Measurements from ENCODE around the gene ERBB2. TPM values are rescaled to one million over a fixed set of nuclear protein-coding genes. Genes with fewer than 3 reads are reported as not detected.
"Not testable (repeated sequence)": the region's sequence is repeated elsewhere in the genome, so short reads cannot be mapped to it uniquely, and the experiment has no call there.

Gene ERBB2
- total RNA-seq, 1 experiment from 2014 or later: 207 TPM

GRCh38 chr17:39714234-39714633 lies 14.4 kb downstream of the ERBB2 start:
- Histone ChIP-seq H3K27me3 (ENCODE audit: control insufficient read depth, insufficient read depth, low read length) (no peaks in the 10 kb centered on the region), H3K4me3 (ENCODE audit: insufficient read depth, low read depth, low read length) (no peak overlapping the region), H3K36me3 (replicated peaks; ENCODE audit: control insufficient read depth, insufficient read depth, low read length) (peaks cover 28% of the 10 kb centered on the region)
- DNase-seq: no peak

DNA sequence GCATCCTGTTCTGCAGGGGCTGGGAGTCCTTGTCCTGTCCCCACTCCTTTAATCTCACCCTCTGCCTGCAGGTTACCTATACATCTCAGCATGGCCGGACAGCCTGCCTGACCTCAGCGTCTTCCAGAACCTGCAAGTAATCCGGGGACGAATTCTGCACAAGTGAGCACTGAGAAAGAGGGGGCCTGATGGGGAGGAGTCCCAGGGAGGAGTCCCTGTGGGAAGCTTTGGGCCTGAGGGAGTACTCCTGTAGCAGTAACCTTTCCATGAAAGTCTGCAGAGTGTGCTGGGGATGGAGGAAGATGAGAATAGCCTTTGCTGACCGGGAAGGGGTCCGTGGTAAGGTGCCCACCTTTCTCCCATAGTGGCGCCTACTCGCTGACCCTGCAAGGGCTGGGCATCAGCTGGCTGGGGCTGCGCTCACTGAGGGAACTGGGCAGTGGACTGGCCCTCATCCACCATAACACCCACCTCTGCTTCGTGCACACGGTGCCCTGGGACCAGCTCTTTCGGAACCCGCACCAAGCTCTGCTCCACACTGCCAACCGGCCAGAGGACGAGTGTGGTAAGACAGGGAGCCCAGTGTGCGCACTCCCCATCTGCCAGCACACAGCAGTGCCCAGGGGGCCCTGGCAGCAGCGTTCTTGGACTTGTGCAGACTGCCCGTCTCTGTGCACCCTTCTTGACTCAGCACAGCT lies 15.7 kb downstream of the ERBB2 start:
- H3K36me3 ChIP-seq (replicated peaks; ENCODE audit: control insufficient read depth, insufficient read depth, low read length): peaks cover 29% of the 10 kb centered on the region
- DNase-seq: no peak
- no peaks in the 10 kb centered on the region for H3K27me3 ChIP-seq (ENCODE audit: control insufficient read depth, insufficient read depth, low read length)
- H3K4me3 ChIP-seq (ENCODE audit: insufficient read depth, low read depth, low read length): no peak overlapping the region

DNA sequence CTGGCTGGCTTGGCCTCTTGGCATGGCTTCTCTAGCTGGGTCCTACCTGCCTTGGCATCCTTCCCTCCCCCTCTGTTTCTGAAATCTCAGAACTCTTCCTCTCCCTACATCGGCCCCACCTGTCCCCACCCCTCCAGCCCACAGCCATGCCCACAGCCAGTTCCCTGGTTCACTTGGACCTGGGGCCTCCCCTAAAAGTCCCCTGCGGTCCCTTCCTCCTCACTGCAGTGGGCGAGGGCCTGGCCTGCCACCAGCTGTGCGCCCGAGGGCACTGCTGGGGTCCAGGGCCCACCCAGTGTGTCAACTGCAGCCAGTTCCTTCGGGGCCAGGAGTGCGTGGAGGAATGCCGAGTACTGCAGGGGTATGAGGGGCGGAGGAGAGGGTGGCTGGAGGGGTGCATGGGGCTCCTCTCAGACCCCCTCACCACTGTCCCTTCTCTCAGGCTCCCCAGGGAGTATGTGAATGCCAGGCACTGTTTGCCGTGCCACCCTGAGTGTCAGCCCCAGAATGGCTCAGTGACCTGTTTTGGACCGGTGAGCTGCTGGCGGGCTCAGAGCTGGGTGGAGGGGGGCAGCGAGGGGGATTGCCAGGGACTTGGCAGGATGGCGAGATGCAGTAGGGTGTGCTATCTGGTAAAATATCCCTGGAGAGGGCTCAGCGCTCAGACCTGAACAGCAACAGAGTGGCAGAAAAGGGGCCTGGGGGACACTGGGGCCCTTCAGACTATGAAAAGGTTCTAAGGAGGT lies 16.4 kb downstream of the ERBB2 start:
- H3K36me3 ChIP-seq (replicated peaks; ENCODE audit: control insufficient read depth, insufficient read depth, low read length): peaks cover 29% of the 10 kb centered on the region
- DNase-seq: no peak
- H3K4me3 ChIP-seq (ENCODE audit: insufficient read depth, low read depth, low read length): no peak overlapping the region

GRCh38 chr17:39716879-39717536 lies 17.1 kb downstream of the ERBB2 start:
- DNase-seq: no peak
- peaks cover 23% of the 10 kb centered on the region for H3K36me3 ChIP-seq (replicated peaks; ENCODE audit: control insufficient read depth, insufficient read depth, low read length)
- H3K4me3 ChIP-seq (ENCODE audit: insufficient read depth, low read depth, low read length): no peak overlapping the region
- no peaks in the 10 kb centered on the region for H3K27me3 ChIP-seq (ENCODE audit: control insufficient read depth, insufficient read depth, low read length)

More for the DNA sequence above, 16.4 kb downstream of the ERBB2 start:
- H3K27me3 ChIP-seq (ENCODE audit: control insufficient read depth, insufficient read depth, low read length): no peaks in the 10 kb centered on the region

DNA sequence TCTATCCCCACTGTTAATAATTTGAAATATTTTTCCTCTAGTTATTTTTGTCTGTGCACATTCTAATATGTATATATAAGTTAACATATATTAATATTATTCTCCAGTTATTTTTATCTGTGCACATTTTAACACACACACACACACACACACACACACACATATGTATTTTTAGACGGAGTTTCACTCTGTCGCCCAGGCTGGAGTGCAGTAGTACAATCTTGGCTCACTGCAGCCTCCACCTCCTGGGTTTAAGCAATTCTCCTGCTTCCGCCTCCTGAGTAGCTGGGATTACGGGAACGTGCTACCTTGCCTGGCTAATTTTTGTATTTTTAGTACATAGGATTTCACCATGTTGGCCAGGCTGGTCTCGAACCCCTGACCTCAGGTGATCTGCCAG lies 17.8 kb downstream of the ERBB2 start:
- DNase-seq: no peak
- H3K4me3 ChIP-seq (ENCODE audit: insufficient read depth, low read depth, low read length): no peak overlapping the region
- H3K27me3 ChIP-seq (ENCODE audit: control insufficient read depth, insufficient read depth, low read length): no peaks in the 10 kb centered on the region
- H3K36me3 ChIP-seq (replicated peaks; ENCODE audit: control insufficient read depth, insufficient read depth, low read length): peaks cover 23% of the 10 kb centered on the region

DNA sequence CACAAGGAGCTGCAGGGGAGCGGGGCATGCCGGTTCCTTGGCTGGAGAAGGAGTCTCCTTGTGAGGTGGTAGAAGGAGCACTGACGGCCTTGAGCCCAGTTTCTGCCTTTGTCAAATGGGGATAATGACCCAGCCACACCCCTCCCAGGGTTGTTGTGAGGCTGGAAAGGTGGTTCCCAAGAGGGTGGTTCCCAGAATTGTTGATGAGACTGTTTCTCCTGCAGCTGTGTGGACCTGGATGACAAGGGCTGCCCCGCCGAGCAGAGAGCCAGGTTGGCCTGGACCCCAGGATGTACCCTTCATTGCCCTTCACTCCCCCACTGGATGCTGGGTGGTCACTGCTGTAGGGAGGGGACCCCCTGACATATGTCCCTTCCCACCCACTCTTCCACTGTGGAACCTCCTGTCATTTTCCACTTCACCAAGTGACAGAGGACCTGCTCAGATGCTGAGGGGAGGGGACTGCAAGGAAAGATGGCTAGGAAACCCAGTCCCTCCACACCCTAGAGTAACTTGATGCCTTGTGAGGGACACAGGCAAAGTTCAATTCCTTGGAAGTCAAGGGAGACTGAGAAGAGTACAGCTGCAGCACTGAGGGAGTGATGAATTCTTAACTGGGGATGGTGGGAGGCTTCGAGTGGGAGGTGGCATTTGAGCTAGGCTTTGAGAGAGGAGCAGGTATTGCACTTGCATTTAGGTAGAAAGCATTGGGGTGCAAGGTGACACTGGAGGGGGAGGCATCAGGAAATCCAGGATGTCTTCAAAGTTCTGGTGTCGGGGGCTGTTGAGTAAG lies 19.9 kb downstream of the ERBB2 start:
- Histone ChIP-seq H3K36me3 (replicated peaks; ENCODE audit: control insufficient read depth, insufficient read depth, low read length) (peaks cover 22% of the 10 kb centered on the region), H3K4me3 (ENCODE audit: insufficient read depth, low read depth, low read length) (no peak overlapping the region), H3K27me3 (ENCODE audit: control insufficient read depth, insufficient read depth, low read length) (no peaks in the 10 kb centered on the region)
- no peak for DNase-seq

GRCh38 chr17:39722104-39722503 lies 22.2 kb downstream of the ERBB2 start:
- Histone ChIP-seq H3K4me3 (ENCODE audit: insufficient read depth, low read depth, low read length) (no peak overlapping the region), H3K27me3 (ENCODE audit: control insufficient read depth, insufficient read depth, low read length) (no peaks in the 10 kb centered on the region), H3K36me3 (replicated peaks; ENCODE audit: control insufficient read depth, insufficient read depth, low read length) (peaks cover 19% of the 10 kb centered on the region)
- DNase-seq: no peak

DNA sequence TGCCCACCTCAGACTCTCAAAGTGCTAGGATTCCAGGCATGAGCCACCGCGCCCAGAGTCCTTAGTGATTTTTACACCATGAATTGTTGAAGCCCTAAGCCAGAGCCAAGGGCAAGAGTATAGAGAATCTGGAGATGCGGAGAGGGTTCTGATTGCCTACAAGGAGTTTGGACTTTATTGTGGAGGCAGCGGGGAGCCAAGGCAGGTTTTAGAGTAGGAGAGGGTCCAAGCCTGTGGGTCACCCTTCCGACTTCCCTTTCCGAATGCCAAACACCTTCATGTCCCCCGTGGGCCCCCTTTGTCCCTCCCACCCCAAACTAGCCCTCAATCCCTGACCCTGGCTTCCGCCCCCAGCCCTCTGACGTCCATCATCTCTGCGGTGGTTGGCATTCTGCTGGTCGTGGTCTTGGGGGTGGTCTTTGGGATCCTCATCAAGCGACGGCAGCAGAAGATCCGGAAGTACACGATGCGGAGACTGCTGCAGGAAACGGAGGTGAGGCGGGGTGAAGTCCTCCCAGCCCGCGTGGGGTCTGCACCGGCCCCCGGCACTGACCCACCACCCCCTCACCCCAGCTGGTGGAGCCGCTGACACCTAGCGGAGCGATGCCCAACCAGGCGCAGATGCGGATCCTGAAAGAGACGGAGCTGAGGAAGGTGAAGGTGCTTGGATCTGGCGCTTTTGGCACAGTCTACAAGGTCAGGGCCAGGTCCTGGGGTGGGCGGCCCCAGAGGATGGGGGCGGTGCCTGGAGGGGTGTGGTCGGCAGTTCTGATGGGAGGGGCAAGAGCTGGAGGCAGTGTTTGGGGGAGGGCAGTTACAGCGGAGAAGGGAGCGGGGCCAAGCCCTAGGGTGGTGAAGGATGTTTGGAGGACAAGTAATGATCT lies 23.3 kb downstream of the ERBB2 start:
- peaks cover 22% of the 10 kb centered on the region for H3K36me3 ChIP-seq (replicated peaks; ENCODE audit: control insufficient read depth, insufficient read depth, low read length)
- no peaks in the 10 kb centered on the region for H3K27me3 ChIP-seq (ENCODE audit: control insufficient read depth, insufficient read depth, low read length)
- no peak overlapping the region for H3K4me3 ChIP-seq (ENCODE audit: insufficient read depth, low read depth, low read length)
- DNase-seq: peak; percentile 93

- H3K27me3 ChIP-seq (ENCODE audit: control insufficient read depth, insufficient read depth, low read length): no peaks in the 10 kb centered on the region
- H3K36me3 ChIP-seq (replicated peaks; ENCODE audit: control insufficient read depth, insufficient read depth, low read length): peaks cover 21% of the 10 kb centered on the region
- no peak for DNase-seq
- H3K4me3 ChIP-seq (ENCODE audit: insufficient read depth, low read depth, low read length): no peak overlapping the region
Observed at GRCh38 chr17:39724731-39725130, 24.9 kb downstream of the ERBB2 start.

DNA sequence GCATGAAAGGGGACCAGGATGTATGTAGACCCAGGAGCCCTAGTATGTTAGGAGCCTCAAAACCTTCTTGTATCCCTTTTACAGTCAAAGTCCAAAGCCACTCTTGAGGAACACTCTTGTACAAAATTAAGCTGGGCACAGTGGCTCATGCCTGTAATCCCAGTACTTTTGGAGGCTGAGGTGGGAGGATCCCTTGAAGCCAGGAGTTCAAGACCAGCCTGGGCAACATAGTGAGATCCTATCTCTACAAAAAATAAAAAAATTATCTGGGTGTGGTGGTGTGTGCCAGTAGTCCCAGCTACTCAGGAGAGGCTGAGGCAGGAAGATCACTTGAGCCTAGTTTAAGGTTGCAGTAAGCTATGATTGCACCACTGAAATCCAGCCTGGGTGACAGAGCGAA lies 26.1 kb downstream of the ERBB2 start:
- DNase-seq; H3K4me3 ChIP-seq (ENCODE audit: insufficient read depth, low read depth, low read length); H3K27me3 ChIP-seq (ENCODE audit: control insufficient read depth, insufficient read depth, low read length): not testable (repeated sequence)
- peaks cover 17% of the 10 kb centered on the region for H3K36me3 ChIP-seq (replicated peaks; ENCODE audit: control insufficient read depth, insufficient read depth, low read length)

GRCh38 chr17:39726617-39727016 lies 26.8 kb downstream of the ERBB2 start:
- H3K27me3 ChIP-seq (ENCODE audit: control insufficient read depth, insufficient read depth, low read length): no peaks in the 10 kb centered on the region
- H3K36me3 ChIP-seq (replicated peaks; ENCODE audit: control insufficient read depth, insufficient read depth, low read length): peaks cover 17% of the 10 kb centered on the region
- H3K4me3 ChIP-seq (ENCODE audit: insufficient read depth, low read depth, low read length): no peak overlapping the region
- no peak for DNase-seq

- H3K27me3 ChIP-seq (ENCODE audit: control insufficient read depth, insufficient read depth, low read length): no peaks in the 10 kb centered on the region
- no peak overlapping the region for H3K4me3 ChIP-seq (ENCODE audit: insufficient read depth, low read depth, low read length)
- peaks cover 17% of the 10 kb centered on the region for H3K36me3 ChIP-seq (replicated peaks; ENCODE audit: control insufficient read depth, insufficient read depth, low read length)
- DNase-seq: no peak
Observed at GRCh38 chr17:39727556-39727955, 27.7 kb downstream of the ERBB2 start.

- Histone ChIP-seq H3K4me3 (ENCODE audit: insufficient read depth, low read depth, low read length) (peak overlapping the region; percentile 73; the same call in 1 of the 2 replicates), H3K36me3 (replicated peaks; ENCODE audit: control insufficient read depth, insufficient read depth, low read length) (peaks cover 17% of the 10 kb centered on the region), H3K27me3 (ENCODE audit: control insufficient read depth, insufficient read depth, low read length) (no peaks in the 10 kb centered on the region)
- peak; percentile 51 for DNase-seq
Observed at GRCh38 chr17:39729280-39729851, 29.5 kb downstream of the ERBB2 start.

Measured in H7 (cell line).